Measurements from ENCODE around the gene METTL9. TPM values are rescaled to one million over a fixed set of nuclear protein-coding genes. Genes with fewer than 3 reads are reported as not detected.
A peak's percentile ranks its signal among the peaks of the same experiment; 100 is the strongest.

The METTL9 gene
- polyA plus RNA-seq, 3 donors: 181 to 400 (median 373) TPM

GRCh38 chr16:21589551-21589950, 9.8 kb upstream of the METTL9 start:
- Mint-ChIP-seq H3K27ac (peak overlapping the region; percentile 89 to 96 (median 94)), H3K9me3 (no peaks in the 10 kb centered on the region), H3K4me3 (peak overlapping the region in 1 of 2 donors; percentile 68), H3K36me3 (no peaks in the 10 kb centered on the region), H3K4me1 (peaks cover 71% of the 10 kb centered on the region), H3K27me3 (ENCODE audit: low read depth in 3 of 3) (peaks cover 0 to 3% (median 0%) of the 10 kb centered on the region in 3 donors)
- H3K79me2 ChIP-seq (ENCODE audit: insufficient read depth, low read length): peaks cover 34% of the 10 kb centered on the region
- H3K27me3 ChIP-seq (ENCODE audit: control insufficient read depth in 2 of 2, insufficient read depth in 2 of 2, low read length in 2 of 2): no peaks in the 10 kb centered on the region
- H3K9ac ChIP-seq (ENCODE audit: insufficient read depth, low read length, poor library complexity, severe bottlenecking): peak overlapping the region; percentile 23
- peaks cover 67 to 78% of the 10 kb centered on the region in 2 donors for H3K4me1 ChIP-seq (ENCODE audit: control insufficient read depth in 1 of 2, insufficient read depth in 2 of 2, low read length in 2 of 2)
- no peaks in the 10 kb centered on the region for H3K36me3 ChIP-seq (replicated peaks in 1 of 2; ENCODE audit: control insufficient read depth in 1 of 2, insufficient read depth in 2 of 2, low read length in 2 of 2)
- intact Hi-C loops (cut with micrococcal nuclease): loop anchor here in 1 of 2 donors (5.0 kb wide), 1 partner anchor 38 kb away; no protein-coding TSS in a partner anchor
- WGBS (ENCODE audit: insufficient coverage): no CpG with 5 or more reads among the region's 4 CpGs
- H3K27ac ChIP-seq (ENCODE audit: low read depth in 1 of 2, low read length in 2 of 2): peak overlapping the region; percentile 84 to 88
- no peak overlapping the region for H2AFZ ChIP-seq (ENCODE audit: insufficient read depth, low read depth, low read length, poor library complexity, severe bottlenecking)
- DNase-seq: no peak
- H3K4me2 ChIP-seq (replicated peaks; ENCODE audit: extremely low read depth, low read length, poor library complexity, severe bottlenecking): peak overlapping the region; percentile 63
- H4K20me1 ChIP-seq (ENCODE audit: insufficient read depth, low read length): no peaks in the 10 kb centered on the region
- peak overlapping the region in 1 of 3 experiments; percentile 53 for H3K4me3 ChIP-seq (replicated peaks in 1 of 3; ENCODE audit: low read depth in 2 of 3, low read length in 3 of 3)
- H3K9me3 ChIP-seq (replicated peaks in 1 of 2; ENCODE audit: control insufficient read depth in 1 of 2, insufficient read depth in 1 of 2, low read length in 2 of 2): no peaks in the 10 kb centered on the region
- no peak for TF ChIP-seq CTCF (IDR thresholded peaks at IDR 0.05)

- intact Hi-C loops (cut with micrococcal nuclease): loop anchor here (5.0 to 10.0 kb wide), 2 partner anchors 37 to 605 kb away; no protein-coding TSS in a partner anchor
- TF ChIP-seq CTCF (IDR thresholded peaks at IDR 0.05): no peak
These were observed 9.1 kb upstream of the METTL9 start for GRCh38 chr16:21590287-21590686.

More at GRCh38 chr16:21590287-21590686, 9.1 kb upstream of the METTL9 start:
- Histone ChIP-seq H3K36me3 (replicated peaks in 1 of 2; ENCODE audit: control insufficient read depth in 1 of 2, insufficient read depth in 2 of 2, low read length in 2 of 2) (no peaks in the 10 kb centered on the region), H3K9me3 (replicated peaks in 1 of 2; ENCODE audit: control insufficient read depth in 1 of 2, insufficient read depth in 1 of 2, low read length in 2 of 2) (no peaks in the 10 kb centered on the region), H4K20me1 (ENCODE audit: insufficient read depth, low read length) (no peaks in the 10 kb centered on the region), H3K27ac (ENCODE audit: low read depth in 1 of 2, low read length in 2 of 2) (peak overlapping the region; percentile 84 to 88), H3K27me3 (ENCODE audit: control insufficient read depth in 2 of 2, insufficient read depth in 2 of 2, low read length in 2 of 2) (no peaks in the 10 kb centered on the region), H3K4me3 (replicated peaks in 1 of 3; ENCODE audit: low read depth in 2 of 3, low read length in 3 of 3) (peak overlapping the region in 1 of 3 experiments; percentile 53), H3K79me2 (ENCODE audit: insufficient read depth, low read length) (peaks cover 28% of the 10 kb centered on the region), H3K9ac (ENCODE audit: insufficient read depth, low read length, poor library complexity, severe bottlenecking) (peak overlapping the region; percentile 23), H2AFZ (ENCODE audit: insufficient read depth, low read depth, low read length, poor library complexity, severe bottlenecking) (no peak overlapping the region), H3K4me2 (replicated peaks; ENCODE audit: extremely low read depth, low read length, poor library complexity, severe bottlenecking) (peak overlapping the region; percentile 63), H3K4me1 (ENCODE audit: control insufficient read depth in 1 of 2, insufficient read depth in 2 of 2, low read length in 2 of 2) (peaks cover 71 to 81% of the 10 kb centered on the region in 2 donors)
- Mint-ChIP-seq H3K27me3 (ENCODE audit: low read depth in 3 of 3) (peaks cover 0 to 3% (median 0%) of the 10 kb centered on the region in 3 donors), H3K4me1 (peaks cover 70% of the 10 kb centered on the region), H3K9me3 (no peaks in the 10 kb centered on the region), H3K4me3 (peak overlapping the region in 1 of 2 donors; percentile 68), H3K36me3 (no peaks in the 10 kb centered on the region), H3K27ac (peak overlapping the region; percentile 89 to 96 (median 94))
- 0% methylated on average over 1 of the region's 2 CpGs for WGBS (ENCODE audit: insufficient coverage)
- DNase-seq: peak; percentile 71 to 93 (median 81)

Measured in CD14-positive monocyte (primary cell).